Activated CD8-positive, alpha-beta T cell treated with anti-CD3 and anti-CD28 coated beads, Interleukin-2, amount 10 ng/mL, durations not matched to agents 7 days and 5 days (primary cell): ENCODE data around the gene CACNA1C. TPM values are rescaled to one million over a fixed set of nuclear protein-coding genes. Genes with fewer than 3 reads are reported as not detected.
"Not testable (repeated sequence)": the region's sequence is repeated elsewhere in the genome, so short reads cannot be mapped to it uniquely, and the experiment has no call there.

ENCODE experiments used
- ATAC-seq: fragments of 150-1000 bp; cut with Tn5 transposase; one replicate; pipeline ENCODE4 v1.10.0; 2021; ENCODE audit warnings: moderate library complexity
- CTCF ChIA-PET: fragments of 350-600 bp; sonication (Branson Sonifier 250); formaldehyde crosslinking; loops from one replicate; lab custom pipeline; 2021; ENCODE audit warnings: antibody characterized with exemption; lab: Charles Lee
- POLR2A ChIA-PET: fragments of 350-600 bp; sonication (Branson Sonifier 250); formaldehyde crosslinking; loops from one replicate; lab custom pipeline; 2021; ENCODE audit warnings: antibody characterized with exemption; lab: Charles Lee
- DNase-seq: peaks from one replicate; pipeline ENCODE4 v3.0.0-alpha.2; 2020
- H3K27ac Mint-ChIP-seq: one replicate; pipeline ENCODE4 v1.8.0; 2021; ENCODE audit warnings: mild to moderate bottlenecking, mixed read lengths
- H3K27me3 Mint-ChIP-seq: one replicate; pipeline ENCODE4 v1.8.0; 2021; ENCODE audit warnings: low read depth, mixed read lengths
- H3K36me3 Mint-ChIP-seq: one replicate; pipeline ENCODE4 v1.8.0; 2021; ENCODE audit warnings: low read depth, mixed read lengths
- H3K4me1 Mint-ChIP-seq: one replicate; pipeline ENCODE4 v1.8.0; 2021; ENCODE audit warnings: low read depth, mixed read lengths
- H3K4me3 Mint-ChIP-seq: one replicate; pipeline ENCODE4 v1.8.0; 2021; ENCODE audit warnings: mild to moderate bottlenecking, mixed read lengths
- H3K9me3 Mint-ChIP-seq: one replicate; pipeline ENCODE4 v1.8.0; 2022; ENCODE audit warnings: mixed read lengths; ENCODE audit not compliant: insufficient read depth
- total RNA-seq, 2 experiments: library from RNA; stranded (reverse); gene quantifications; one replicate each; pipeline ENCODE4 v1.2.3, GENCODE V29; 2021

The CACNA1C gene
- total RNA-seq, 2 experiments from 2014 or later: 0.08 TPM

GRCh38 chr12:2487278-2487677 is 434.5 kb downstream of the CACNA1C start:
- H3K27ac Mint-ChIP-seq: no peak overlapping the region

DNA sequence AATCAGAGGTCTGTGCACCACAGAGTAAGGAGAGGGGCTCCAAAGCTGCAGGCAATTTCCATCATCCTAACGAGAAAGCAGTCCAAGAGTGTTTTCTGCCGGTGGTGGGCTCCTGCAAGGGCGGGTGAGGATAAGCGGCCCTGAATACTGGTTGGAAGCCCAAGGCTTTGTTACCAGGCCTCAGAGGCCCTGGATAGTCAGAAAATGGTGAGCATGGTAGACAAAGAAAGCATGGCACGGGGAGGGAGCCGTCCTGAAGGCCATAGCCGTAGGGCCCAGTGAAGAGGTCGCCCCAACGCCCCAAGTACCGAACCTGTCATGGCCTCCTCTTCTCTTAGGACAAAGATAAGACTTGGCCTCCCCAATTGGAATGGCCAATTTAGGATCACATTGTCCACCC is 435.3 kb downstream of the CACNA1C start:
- DNase-seq (no peak), ATAC-seq (no peak)
- H3K36me3 Mint-ChIP-seq: no peaks in the 10 kb centered on the region
- H3K9me3 Mint-ChIP-seq: no peaks in the 10 kb centered on the region
- H3K27me3 Mint-ChIP-seq: peaks cover 3% of the 10 kb centered on the region
- POLR2A ChIA-PET: no interaction called here
- H3K4me1 Mint-ChIP-seq: no peaks in the 10 kb centered on the region
- H3K4me3 Mint-ChIP-seq: no peak overlapping the region
- CTCF ChIA-PET: no interaction called here
- no peak overlapping the region for H3K27ac Mint-ChIP-seq

More at GRCh38 chr12:2487278-2487677, 434.5 kb downstream of the CACNA1C start:
- Mint-ChIP-seq H3K36me3 (no peaks in the 10 kb centered on the region), H3K9me3 (no peaks in the 10 kb centered on the region), H3K27me3 (peaks cover 3% of the 10 kb centered on the region), H3K4me1 (no peaks in the 10 kb centered on the region), H3K4me3 (no peak overlapping the region)
- ChIA-PET CTCF (no interaction called here), POLR2A (no interaction called here)
- no peak for ATAC-seq
- no peak for DNase-seq

- Mint-ChIP-seq H3K36me3 (no peaks in the 10 kb centered on the region), H3K9me3 (no peaks in the 10 kb centered on the region), H3K4me3 (no peak overlapping the region), H3K27ac (no peak overlapping the region), H3K27me3 (peaks cover 3% of the 10 kb centered on the region), H3K4me1 (no peaks in the 10 kb centered on the region)
- no peak for ATAC-seq
- DNase-seq: no peak
- ChIA-PET POLR2A (no interaction called here), CTCF (no interaction called here)
These were observed 435.8 kb downstream of the CACNA1C start for GRCh38 chr12:2488596-2488995.

GRCh38 chr12:2489275-2489674 is 436.5 kb downstream of the CACNA1C start:
- Mint-ChIP-seq H3K4me1 (no peaks in the 10 kb centered on the region), H3K27me3 (peaks cover under 1% of the 10 kb centered on the region), H3K4me3 (no peak overlapping the region), H3K9me3 (no peaks in the 10 kb centered on the region), H3K36me3 (no peaks in the 10 kb centered on the region), H3K27ac (no peak overlapping the region)
- no peak for DNase-seq
- CTCF ChIA-PET: no interaction called here
- POLR2A ChIA-PET: no interaction called here
- ATAC-seq: no peak

- Mint-ChIP-seq H3K9me3 (no peaks in the 10 kb centered on the region), H3K27me3 (peaks cover 9% of the 10 kb centered on the region), H3K4me3 (no peak overlapping the region), H3K4me1 (no peaks in the 10 kb centered on the region), H3K36me3 (no peaks in the 10 kb centered on the region), H3K27ac (no peak overlapping the region)
- no peak for DNase-seq
- ChIA-PET POLR2A (no interaction called here), CTCF (no interaction called here)
- ATAC-seq: no peak
These were observed 438.0 kb downstream of the CACNA1C start for GRCh38 chr12:2490831-2491230.

- DNase-seq, ATAC-seq, CTCF ChIA-PET: not testable (repeated sequence)
These were observed 438.6 kb downstream of the CACNA1C start for GRCh38 chr12:2491349-2491748.

GRCh38 chr12:2492236-2492635 is 439.4 kb downstream of the CACNA1C start:
- H3K4me1 Mint-ChIP-seq: no peaks in the 10 kb centered on the region
- H3K36me3 Mint-ChIP-seq: no peaks in the 10 kb centered on the region
- no peaks in the 10 kb centered on the region for H3K9me3 Mint-ChIP-seq
- DNase-seq: no peak
- POLR2A ChIA-PET: no interaction called here
- H3K27ac Mint-ChIP-seq: no peak overlapping the region
- H3K4me3 Mint-ChIP-seq: no peak overlapping the region
- peaks cover 10% of the 10 kb centered on the region for H3K27me3 Mint-ChIP-seq
- ATAC-seq: no peak
- CTCF ChIA-PET: no interaction called here

More at GRCh38 chr12:2491349-2491748, 438.6 kb downstream of the CACNA1C start:
- H3K27ac Mint-ChIP-seq, H3K36me3 Mint-ChIP-seq, H3K9me3 Mint-ChIP-seq, H3K4me3 Mint-ChIP-seq, H3K27me3 Mint-ChIP-seq, POLR2A ChIA-PET, H3K4me1 Mint-ChIP-seq: not testable (repeated sequence)

DNA sequence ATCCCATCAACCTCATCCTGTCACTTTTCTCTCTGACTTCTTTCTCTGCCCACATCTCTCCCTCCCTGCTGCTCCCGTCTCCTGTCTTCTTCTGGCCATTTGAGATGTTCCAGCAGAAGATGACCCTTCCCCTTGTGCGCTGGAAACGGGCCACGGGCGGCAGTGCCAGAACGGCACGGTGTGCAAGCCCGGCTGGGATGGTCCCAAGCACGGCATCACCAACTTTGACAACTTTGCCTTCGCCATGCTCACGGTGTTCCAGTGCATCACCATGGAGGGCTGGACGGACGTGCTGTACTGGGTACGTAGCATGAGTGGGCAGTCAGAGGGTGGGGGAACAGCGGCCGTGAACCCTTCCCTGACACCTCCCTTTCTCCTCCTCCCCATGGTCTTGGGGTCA is 440.3 kb downstream of the CACNA1C start:
- H3K27ac Mint-ChIP-seq: no peak overlapping the region
- H3K27me3 Mint-ChIP-seq: peaks cover 10% of the 10 kb centered on the region
- CTCF ChIA-PET: no interaction called here
- ATAC-seq (no peak), DNase-seq (no peak)
- no peaks in the 10 kb centered on the region for H3K4me1 Mint-ChIP-seq
- H3K4me3 Mint-ChIP-seq: no peak overlapping the region
- POLR2A ChIA-PET: no interaction called here
- no peaks in the 10 kb centered on the region for H3K36me3 Mint-ChIP-seq
- H3K9me3 Mint-ChIP-seq: no peaks in the 10 kb centered on the region

DNA sequence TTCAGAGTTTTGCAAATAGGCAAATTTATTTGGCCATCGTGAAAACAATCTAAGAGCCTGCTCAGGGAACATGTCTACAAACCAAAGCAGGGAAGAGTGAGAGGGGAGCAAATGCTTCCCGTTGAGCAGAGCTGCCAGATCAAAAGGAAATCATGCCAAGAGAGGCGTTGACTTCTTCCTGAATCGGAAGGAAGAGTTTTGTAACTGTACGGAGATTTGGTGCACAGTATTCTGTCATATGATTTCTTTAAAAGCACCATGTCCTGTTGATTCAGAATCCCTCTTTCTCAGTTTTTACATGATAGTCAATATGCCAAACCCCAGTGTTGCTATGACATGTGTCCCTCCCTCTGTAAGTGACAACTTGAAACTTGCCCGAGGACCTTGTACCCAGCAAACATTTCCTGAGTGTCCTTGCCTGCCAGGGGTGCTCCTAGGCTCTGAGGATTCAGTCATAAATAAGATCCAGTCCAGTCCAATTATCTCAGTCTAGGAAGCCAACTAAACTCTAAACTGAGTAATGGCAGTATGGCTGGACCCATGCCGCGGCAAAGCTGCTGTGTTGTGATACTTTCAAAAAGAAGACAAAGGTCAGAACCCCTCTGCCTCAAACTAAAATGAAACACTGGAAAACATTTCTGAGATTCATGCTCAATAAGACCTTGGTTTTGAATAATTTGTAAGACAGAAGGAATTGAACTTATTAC is 441.9 kb downstream of the CACNA1C start:
- CTCF ChIA-PET: no interaction called here
- peaks cover 10% of the 10 kb centered on the region for H3K27me3 Mint-ChIP-seq
- no peaks in the 10 kb centered on the region for H3K9me3 Mint-ChIP-seq
- ATAC-seq (no peak), DNase-seq (no peak)
- H3K4me3 Mint-ChIP-seq: no peak overlapping the region
- no peaks in the 10 kb centered on the region for H3K36me3 Mint-ChIP-seq
- H3K27ac Mint-ChIP-seq: no peak overlapping the region
- POLR2A ChIA-PET: no interaction called here
- no peaks in the 10 kb centered on the region for H3K4me1 Mint-ChIP-seq

- POLR2A ChIA-PET: no interaction called here
- Mint-ChIP-seq H3K27me3 (peaks cover 12% of the 10 kb centered on the region), H3K9me3 (no peaks in the 10 kb centered on the region), H3K27ac (no peak overlapping the region), H3K4me1 (no peaks in the 10 kb centered on the region), H3K4me3 (no peak overlapping the region), H3K36me3 (no peaks in the 10 kb centered on the region)
- CTCF ChIA-PET: no interaction called here
- no peak for ATAC-seq
- DNase-seq: no peak
These were observed 442.8 kb downstream of the CACNA1C start for GRCh38 chr12:2495417-2496112.

- H3K4me3 Mint-ChIP-seq: no peak overlapping the region
- CTCF ChIA-PET: interaction anchor here (0.7 kb wide), 1 partner anchor 306 kb away, joined by 3 read pairs; no protein-coding TSS in a partner anchor
These were observed 446.2 kb downstream of the CACNA1C start for GRCh38 chr12:2498964-2499500.

DNA sequence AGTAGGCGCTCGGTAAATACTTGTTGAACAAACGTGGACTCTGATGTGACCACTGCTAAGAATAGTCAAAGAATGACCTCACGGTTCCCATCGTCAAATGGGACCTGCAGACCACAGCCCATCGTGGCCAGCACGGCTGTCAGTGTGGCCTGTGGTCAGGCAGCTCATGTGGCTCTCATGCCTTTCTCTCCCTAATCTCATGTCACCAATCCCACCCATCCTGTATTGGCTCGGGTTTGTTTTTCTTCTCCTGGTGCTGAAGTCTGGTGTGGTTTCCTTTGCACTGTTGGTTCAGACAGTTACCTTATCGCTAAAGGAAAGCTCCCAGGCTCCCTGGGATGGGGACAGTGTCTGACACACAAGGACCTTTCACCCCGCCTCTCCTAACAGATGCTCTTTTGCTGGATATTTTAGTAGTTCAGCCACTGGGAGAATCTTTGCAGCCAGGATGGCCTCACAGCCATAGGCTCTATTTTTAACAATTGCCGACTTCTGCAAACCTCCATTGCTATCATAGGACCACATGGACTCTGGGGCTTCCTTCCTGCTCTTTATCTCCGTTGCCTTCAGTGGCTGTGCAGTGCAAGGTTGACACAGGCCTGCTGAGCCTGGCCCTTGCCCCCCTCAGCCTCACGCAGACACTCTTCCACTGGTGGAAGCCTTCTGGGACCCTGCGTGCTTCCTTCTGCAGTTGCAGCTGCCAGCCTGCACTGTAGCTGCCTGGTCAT is 448.8 kb downstream of the CACNA1C start:
- peaks cover 15% of the 10 kb centered on the region for H3K27me3 Mint-ChIP-seq
- ChIA-PET POLR2A (no interaction called here), CTCF (no interaction called here)
- no peak overlapping the region for H3K27ac Mint-ChIP-seq
- H3K4me3 Mint-ChIP-seq: no peak overlapping the region
- H3K4me1 Mint-ChIP-seq: peaks cover 26% of the 10 kb centered on the region
- DNase-seq: no peak
- H3K9me3 Mint-ChIP-seq: no peaks in the 10 kb centered on the region
- H3K36me3 Mint-ChIP-seq: no peaks in the 10 kb centered on the region
- no peak for ATAC-seq

More at GRCh38 chr12:2498964-2499500, 446.2 kb downstream of the CACNA1C start:
- POLR2A ChIA-PET: no interaction called here
- H3K27ac Mint-ChIP-seq: no peak overlapping the region
- peaks cover 26% of the 10 kb centered on the region for H3K4me1 Mint-ChIP-seq
- ATAC-seq: no peak
- DNase-seq: no peak
- peaks cover 25% of the 10 kb centered on the region for H3K27me3 Mint-ChIP-seq
- H3K9me3 Mint-ChIP-seq: no peaks in the 10 kb centered on the region
- H3K36me3 Mint-ChIP-seq: no peaks in the 10 kb centered on the region
